C4-2B (cell line): ENCODE data around the gene PPP1CB.

Experiments
- CTCF ChIP-seq: fragments of 450-650 bp; conservative IDR thresholded peaks from 2 replicates; pipeline ENCODE4 v1.5.1; 2017; ENCODE audit warnings: mild to moderate bottlenecking
- ZFX ChIP-seq: fragments of 450-650 bp; IDR thresholded peaks from 2 replicates; pipeline ENCODE4 v1.6.1; 2017

DNA sequence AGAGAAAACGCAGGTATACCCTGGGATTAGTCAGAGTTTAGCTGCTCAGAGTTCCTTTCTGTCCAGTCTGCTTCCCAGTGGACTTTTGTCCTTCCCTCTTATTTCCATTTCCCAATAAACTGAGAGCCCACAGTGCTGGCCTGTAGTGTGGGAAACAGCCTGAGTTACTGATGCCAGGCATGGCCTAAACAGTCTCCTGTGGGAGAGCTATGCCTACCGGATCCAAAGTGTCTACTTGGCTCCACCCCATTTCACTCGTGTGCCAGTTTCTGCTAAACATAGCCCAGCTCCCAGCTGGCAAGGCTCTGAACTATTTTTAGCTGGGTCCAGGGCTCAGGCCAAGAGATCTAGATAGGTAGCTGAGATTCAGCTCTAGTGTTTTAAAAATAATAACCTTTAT lies 15.6 kb upstream of the PPP1CB start:
- no peak for TF ChIP-seq CTCF
- no peak for TF ChIP-seq ZFX
